Natural killer cell treated with Interleukin-12 subunit alpha and Interleukin-12 subunit beta and Interleukin-15 and Interleukin-18, amount 100 ng/mL, for 72 hours (primary cell): ENCODE measurements around the gene EME1. TPM values are rescaled to one million over a fixed set of nuclear protein-coding genes. Genes with fewer than 3 reads are reported as not detected.

Experiments
- ATAC-seq, 2 donors: fragments of 150-1000 bp; cut with Tn5 transposase in 1 of 2; sonication (Bioruptor Pico), chemical (Tn5 transposase) in 1 of 2; 2 replicates each; pipeline ENCODE4 v1.10.0; 2021
- DNase-seq: peaks from one replicate; pipeline ENCODE4 v3.0.0; 2022; ENCODE audit warnings: low spot score
- H3K27ac Mint-ChIP-seq, 2 donors: 1 replicate in 1 of 2; 2 replicates in 1 of 2; pipeline ENCODE4 v1.8.0; 2022; ENCODE audit warnings: mixed read lengths in 2 of 2, mild to moderate bottlenecking in 1 of 2, moderate library complexity in 1 of 2
- H3K27me3 Mint-ChIP-seq, 2 donors: 1 replicate in 1 of 2; 2 replicates in 1 of 2; pipeline ENCODE4 v1.8.0; 2022; ENCODE audit warnings: mixed read lengths in 2 of 2
- H3K36me3 Mint-ChIP-seq: one replicate; pipeline ENCODE4 v1.8.0; 2022; ENCODE audit warnings: mixed read lengths
- H3K4me1 Mint-ChIP-seq, 2 donors: 1 replicate in 1 of 2; 2 replicates in 1 of 2; pipeline ENCODE4 v1.8.0; 2022; ENCODE audit warnings: low read depth in 2 of 2, mixed read lengths in 2 of 2, mild to moderate bottlenecking in 1 of 2
- H3K4me3 Mint-ChIP-seq: one replicate; pipeline ENCODE4 v1.8.0; 2022; ENCODE audit warnings: mixed read lengths
- H3K9me3 Mint-ChIP-seq: 2 replicates; pipeline ENCODE4 v1.8.0; 2022; ENCODE audit warnings: mixed read lengths
- total RNA-seq, 2 donors: library from RNA; stranded (reverse); gene quantifications; one replicate each; pipeline ENCODE4 v1.2.3, GENCODE V29; 2022

The EME1 gene
- total RNA-seq, 2 donors from 2014 or later, result 15.8 to 40.2 TPM

GRCh38 chr17:50353600-50354195, 19.3 kb upstream of the EME1 start:
- no peak for DNase-seq
- Mint-ChIP-seq H3K4me3 (no peak overlapping the region), H3K27ac (no peak overlapping the region), H3K9me3 (no peaks in the 10 kb centered on the region), H3K36me3 (no peaks in the 10 kb centered on the region), H3K27me3 (no peaks in the 10 kb centered on the region), H3K4me1 (peaks cover 0 to 21% of the 10 kb centered on the region in 2 donors)
- ATAC-seq, result peak in 1 of 2 donors; percentile 3

- no peaks in the 10 kb centered on the region for H3K27me3 Mint-ChIP-seq
- no peak overlapping the region for H3K27ac Mint-ChIP-seq
- ATAC-seq (no peak), DNase-seq (no peak)
- no peaks in the 10 kb centered on the region for H3K36me3 Mint-ChIP-seq
- no peaks in the 10 kb centered on the region for H3K9me3 Mint-ChIP-seq
- no peak overlapping the region for H3K4me3 Mint-ChIP-seq
- H3K4me1 Mint-ChIP-seq, result peaks cover 0 to 22% of the 10 kb centered on the region in 2 donors
Measured at GRCh38 chr17:50354198-50354597, 18.8 kb upstream of the EME1 start.

DNA sequence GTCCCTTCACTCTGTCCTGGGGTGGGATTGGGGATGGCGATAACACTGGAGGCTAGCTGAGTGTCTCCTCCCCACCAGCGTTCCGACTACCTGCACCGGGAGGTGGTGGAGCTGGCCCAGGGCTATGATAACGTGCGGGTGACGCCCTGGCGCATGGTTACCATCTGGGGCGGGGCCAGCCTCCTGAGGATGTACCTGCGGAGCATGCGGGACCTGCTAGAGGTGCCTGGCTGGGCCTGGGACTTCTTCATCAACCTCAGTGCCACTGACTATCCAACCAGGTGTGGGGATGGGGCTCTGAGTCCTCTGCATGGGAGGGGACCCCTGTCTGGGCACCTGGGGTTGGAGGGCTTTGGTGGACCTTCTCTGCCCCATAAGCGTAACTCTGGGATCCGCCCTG, 18.3 kb upstream of the EME1 start:
- Mint-ChIP-seq H3K4me3 (no peak overlapping the region), H3K36me3 (no peaks in the 10 kb centered on the region), H3K27ac (no peak overlapping the region), H3K27me3 (no peaks in the 10 kb centered on the region), H3K4me1 (peaks cover 0 to 24% of the 10 kb centered on the region in 2 donors), H3K9me3 (no peaks in the 10 kb centered on the region)
- DNase-seq (no peak), ATAC-seq (no peak)

DNA sequence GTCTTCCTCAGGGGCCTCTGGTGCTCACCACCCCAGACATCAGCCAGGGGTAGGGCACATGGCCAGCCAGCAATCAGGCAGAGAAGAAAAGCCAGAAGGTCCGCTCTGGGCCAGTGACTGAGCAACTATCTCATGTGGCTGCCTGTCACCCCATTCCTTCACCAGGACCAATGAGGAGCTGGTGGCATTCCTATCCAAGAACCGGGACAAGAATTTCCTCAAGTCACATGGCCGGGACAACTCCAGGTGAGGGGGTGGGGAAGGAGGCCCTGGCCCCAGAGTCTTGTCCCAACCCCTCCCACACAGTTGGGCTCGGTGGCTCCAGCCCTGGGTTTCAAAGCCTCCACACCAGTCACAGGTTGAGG, 17.7 kb upstream of the EME1 start:
- no peak for ATAC-seq
- no peak overlapping the region for H3K4me3 Mint-ChIP-seq
- no peaks in the 10 kb centered on the region for H3K27me3 Mint-ChIP-seq
- H3K9me3 Mint-ChIP-seq, result no peaks in the 10 kb centered on the region
- H3K4me1 Mint-ChIP-seq, result peaks cover 0 to 24% of the 10 kb centered on the region in 2 donors
- H3K36me3 Mint-ChIP-seq, result no peaks in the 10 kb centered on the region
- no peak for DNase-seq
- no peak overlapping the region for H3K27ac Mint-ChIP-seq

GRCh38 chr17:50355701-50356341, 17.2 kb upstream of the EME1 start:
- H3K9me3 Mint-ChIP-seq, result no peaks in the 10 kb centered on the region
- peaks cover 0 to 21% of the 10 kb centered on the region in 2 donors for H3K4me1 Mint-ChIP-seq

DNA sequence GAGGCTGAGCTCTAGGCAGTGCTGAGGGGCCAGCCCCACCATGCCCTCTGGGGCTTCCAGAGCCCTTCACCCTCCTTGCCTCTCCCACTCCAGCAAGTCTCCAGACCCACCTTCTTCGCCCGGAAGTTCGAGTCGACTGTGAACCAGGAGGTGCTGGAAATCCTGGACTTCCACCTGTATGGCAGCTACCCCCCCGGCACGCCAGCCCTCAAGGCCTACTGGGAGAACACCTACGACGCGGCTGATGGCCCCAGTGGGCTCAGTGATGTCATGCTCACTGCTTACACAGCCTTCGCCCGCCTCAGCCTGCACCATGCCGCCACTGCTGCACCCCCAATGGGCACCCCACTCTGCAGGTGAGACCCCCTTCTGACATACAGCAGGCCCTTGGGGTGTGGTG, 16.6 kb upstream of the EME1 start:
- no peak overlapping the region for H3K27ac Mint-ChIP-seq
- H3K4me3 Mint-ChIP-seq, result no peak overlapping the region
- no peaks in the 10 kb centered on the region for H3K36me3 Mint-ChIP-seq
- DNase-seq, result no peak
- no peaks in the 10 kb centered on the region for H3K27me3 Mint-ChIP-seq
- H3K9me3 Mint-ChIP-seq, result no peaks in the 10 kb centered on the region
- no peak for ATAC-seq
- H3K4me1 Mint-ChIP-seq, result peaks cover 0 to 18% of the 10 kb centered on the region in 2 donors

More at GRCh38 chr17:50355701-50356341, 17.2 kb upstream of the EME1 start:
- H3K27me3 Mint-ChIP-seq, result no peaks in the 10 kb centered on the region
- ATAC-seq (no peak), DNase-seq (no peak)
- no peaks in the 10 kb centered on the region for H3K36me3 Mint-ChIP-seq
- H3K27ac Mint-ChIP-seq, result no peak overlapping the region
- no peak overlapping the region for H3K4me3 Mint-ChIP-seq

DNA sequence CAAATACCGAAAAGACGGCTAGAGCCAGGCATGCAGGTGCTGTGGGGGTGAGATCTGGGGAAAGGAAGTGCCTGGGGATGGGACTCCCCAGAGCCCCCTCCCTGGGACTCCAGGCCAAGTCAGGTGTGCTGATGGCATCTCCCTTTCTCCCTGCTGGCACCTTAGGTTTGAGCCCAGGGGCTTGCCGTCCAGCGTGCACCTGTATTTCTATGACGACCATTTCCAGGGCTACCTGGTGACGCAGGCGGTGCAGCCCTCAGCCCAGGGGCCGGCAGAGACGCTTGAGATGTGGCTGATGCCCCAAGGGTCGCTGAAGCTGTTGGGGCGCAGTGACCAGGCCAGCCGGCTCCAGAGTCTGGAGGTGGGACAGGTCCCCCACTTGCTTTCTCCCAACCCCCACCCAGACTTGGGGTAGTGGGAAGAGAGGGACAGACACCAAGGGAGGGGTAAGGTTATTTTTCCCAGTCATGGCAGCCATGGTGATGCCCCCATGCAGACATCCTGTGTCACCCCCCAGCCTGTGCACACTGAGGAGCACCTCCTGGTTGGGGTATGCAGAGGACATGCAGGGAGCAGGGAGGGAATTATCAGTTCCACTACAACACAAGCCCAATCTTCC, 16.0 kb upstream of the EME1 start:
- ATAC-seq (no peak), DNase-seq (no peak)
- no peaks in the 10 kb centered on the region for H3K27me3 Mint-ChIP-seq
- no peaks in the 10 kb centered on the region for H3K9me3 Mint-ChIP-seq
- peaks cover 3 to 14% of the 10 kb centered on the region in 2 donors for H3K4me1 Mint-ChIP-seq
- no peaks in the 10 kb centered on the region for H3K36me3 Mint-ChIP-seq
- no peak overlapping the region for H3K4me3 Mint-ChIP-seq
- no peak overlapping the region for H3K27ac Mint-ChIP-seq

- H3K36me3 Mint-ChIP-seq, result no peaks in the 10 kb centered on the region
- no peaks in the 10 kb centered on the region for H3K9me3 Mint-ChIP-seq
- H3K27me3 Mint-ChIP-seq, result no peaks in the 10 kb centered on the region
Measured at GRCh38 chr17:50358177-50358576, 14.9 kb upstream of the EME1 start.

GRCh38 chr17:50359005-50359699, 13.9 kb upstream of the EME1 start:
- no peak for DNase-seq
- ATAC-seq, result no peak
- H3K27me3 Mint-ChIP-seq, result no peaks in the 10 kb centered on the region
- H3K27ac Mint-ChIP-seq, result peak overlapping the region in 1 of 2 donors; percentile 63
- no peaks in the 10 kb centered on the region for H3K9me3 Mint-ChIP-seq
- H3K4me3 Mint-ChIP-seq, result no peak overlapping the region
- H3K4me1 Mint-ChIP-seq, result peaks cover 6 to 11% of the 10 kb centered on the region in 2 donors
- H3K36me3 Mint-ChIP-seq, result no peaks in the 10 kb centered on the region

More at GRCh38 chr17:50358177-50358576, 14.9 kb upstream of the EME1 start:
- peaks cover 6 to 13% of the 10 kb centered on the region in 2 donors for H3K4me1 Mint-ChIP-seq
- DNase-seq (no peak), ATAC-seq (no peak)
- no peak overlapping the region for H3K4me3 Mint-ChIP-seq
- no peak overlapping the region for H3K27ac Mint-ChIP-seq

DNA sequence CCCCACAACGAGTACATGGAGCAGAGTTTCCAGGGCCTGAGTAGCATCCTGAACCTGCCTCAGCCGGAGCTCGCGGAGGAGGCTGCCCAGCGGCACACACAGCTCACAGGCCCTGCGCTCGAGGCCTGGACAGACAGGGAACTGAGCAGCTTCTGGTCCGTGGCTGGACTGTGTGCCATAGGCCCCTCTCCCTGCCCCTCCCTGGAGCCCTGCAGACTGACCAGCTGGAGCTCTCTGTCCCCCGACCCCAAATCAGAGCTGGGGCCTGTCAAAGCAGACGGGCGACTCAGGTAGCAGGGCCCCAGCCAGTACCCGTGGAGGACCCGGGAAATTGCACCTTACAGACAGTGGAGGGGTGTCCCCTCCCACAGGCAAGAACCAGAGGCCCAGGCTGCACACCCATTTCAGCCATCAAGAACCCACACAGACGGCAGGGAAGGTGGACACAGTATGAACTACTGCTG, 13.0 kb upstream of the EME1 start:
- H3K27me3 Mint-ChIP-seq, result no peaks in the 10 kb centered on the region
- H3K9me3 Mint-ChIP-seq, result no peaks in the 10 kb centered on the region
- no peaks in the 10 kb centered on the region for H3K36me3 Mint-ChIP-seq
- no peak overlapping the region for H3K27ac Mint-ChIP-seq
- DNase-seq (no peak), ATAC-seq (no peak)
- no peak overlapping the region for H3K4me3 Mint-ChIP-seq
- H3K4me1 Mint-ChIP-seq, result peaks cover 6 to 11% of the 10 kb centered on the region in 2 donors

DNA sequence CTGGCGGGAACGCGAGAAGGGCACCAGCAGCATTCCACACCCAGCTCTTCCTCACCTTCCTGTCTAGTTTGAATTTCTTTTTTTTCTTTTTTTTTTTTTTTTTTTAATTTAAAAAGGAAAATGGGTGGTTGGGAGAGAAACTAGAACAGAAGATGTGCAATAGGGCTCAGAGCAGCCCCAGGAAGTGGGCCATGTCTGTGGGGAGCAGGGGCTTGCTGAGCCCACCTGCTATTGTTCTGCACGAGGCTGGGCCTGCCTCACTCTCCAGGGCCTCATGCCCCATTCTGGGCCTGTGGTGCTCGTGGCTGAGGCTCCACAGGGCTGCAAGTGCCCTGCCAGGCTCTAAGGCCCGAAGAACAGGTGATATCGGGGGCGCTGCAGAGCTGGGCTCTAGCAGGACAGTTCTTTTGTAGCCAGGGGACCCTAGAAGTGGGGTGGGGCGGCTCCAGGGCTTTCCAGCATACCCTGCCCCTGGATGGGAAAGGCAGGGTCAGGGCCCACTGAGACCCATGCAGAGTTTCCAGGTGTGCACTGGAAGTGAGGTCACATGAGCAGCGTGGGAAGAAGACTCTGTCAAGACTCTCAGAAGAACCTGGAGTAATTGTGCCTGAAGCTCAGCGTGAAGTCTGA, 12.4 kb upstream of the EME1 start:
- ATAC-seq (no peak), DNase-seq (no peak)
- H3K4me3 Mint-ChIP-seq, result no peak overlapping the region
- no peak overlapping the region for H3K27ac Mint-ChIP-seq
- no peaks in the 10 kb centered on the region for H3K36me3 Mint-ChIP-seq
- H3K4me1 Mint-ChIP-seq, result peaks cover 6 to 15% of the 10 kb centered on the region in 2 donors
- no peaks in the 10 kb centered on the region for H3K27me3 Mint-ChIP-seq
- H3K9me3 Mint-ChIP-seq, result no peaks in the 10 kb centered on the region

DNA sequence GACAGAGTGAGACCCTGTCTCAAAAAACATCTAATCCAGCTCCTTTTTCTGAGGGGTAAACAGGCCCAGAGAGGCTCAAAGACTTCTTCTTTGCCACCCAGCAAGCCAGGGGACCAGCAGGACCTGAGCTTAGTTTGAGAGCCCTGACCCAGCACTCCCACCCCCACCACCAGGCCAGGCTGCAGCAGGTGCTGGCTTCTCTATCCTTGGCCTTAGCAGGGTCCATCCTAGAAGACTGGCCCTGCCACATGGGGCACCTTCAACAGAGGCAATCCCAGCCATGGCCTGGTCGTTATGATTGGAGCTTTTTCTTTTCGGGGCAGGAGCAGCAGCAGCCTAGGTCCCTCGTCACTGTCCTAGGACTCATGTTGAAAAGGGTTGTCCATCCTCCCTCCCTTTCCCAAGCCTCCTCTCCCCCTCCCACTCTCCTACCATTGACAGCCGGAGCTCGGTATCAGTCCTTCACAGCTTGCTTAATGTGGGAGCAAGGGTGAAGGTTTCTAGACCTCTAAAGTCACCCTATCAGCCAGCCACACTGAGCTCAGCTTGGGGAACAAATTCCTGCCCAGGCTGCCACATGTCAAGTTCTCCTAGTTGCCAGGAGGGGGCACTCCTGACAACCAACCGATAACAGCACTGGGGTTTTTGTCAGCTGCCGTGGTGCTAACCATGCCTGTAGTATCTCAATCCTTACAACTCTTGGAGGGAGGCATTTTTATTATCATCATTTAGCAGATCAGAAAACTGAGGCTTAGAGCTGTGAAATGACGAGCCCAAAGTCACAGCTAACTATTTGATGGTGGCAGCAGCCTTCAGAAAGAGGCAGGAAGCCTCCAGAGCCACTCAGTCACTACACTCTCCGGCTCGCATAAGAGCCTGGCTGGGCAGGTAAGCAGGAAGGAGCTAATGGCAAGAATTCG, 11.2 kb upstream of the EME1 start:
- Mint-ChIP-seq H3K9me3 (no peaks in the 10 kb centered on the region), H3K27ac (peak overlapping the region in 1 of 2 donors; percentile 46), H3K4me1 (peaks cover 6 to 17% of the 10 kb centered on the region in 2 donors), H3K36me3 (no peaks in the 10 kb centered on the region), H3K27me3 (no peaks in the 10 kb centered on the region), H3K4me3 (no peak overlapping the region)
- DNase-seq, result no peak
- peak; percentile 80 for ATAC-seq

DNA sequence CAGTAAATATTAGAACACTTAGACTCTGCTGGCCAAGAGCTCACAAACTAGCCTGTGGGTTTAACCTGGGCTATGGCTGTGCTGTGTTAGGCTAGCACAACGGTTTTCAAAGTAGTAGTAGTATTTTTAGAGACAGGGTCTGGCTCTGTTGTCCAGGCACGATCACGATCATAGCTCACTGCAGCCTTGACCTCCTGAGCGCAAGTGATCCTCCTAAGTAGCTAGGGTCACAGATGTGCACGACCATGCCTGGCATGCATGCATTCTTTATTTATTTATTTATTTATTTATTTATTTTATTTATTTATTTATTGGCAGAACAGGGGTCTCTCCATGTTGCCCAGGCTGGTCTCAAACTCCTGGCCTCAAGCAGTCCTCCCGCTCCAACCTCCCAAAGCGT, 10.4 kb upstream of the EME1 start:
- Mint-ChIP-seq H3K36me3 (peaks cover 2% of the 10 kb centered on the region), H3K27ac (no peak overlapping the region), H3K27me3 (no peaks in the 10 kb centered on the region), H3K9me3 (no peaks in the 10 kb centered on the region), H3K4me1 (peaks cover 6 to 18% of the 10 kb centered on the region in 2 donors), H3K4me3 (no peak overlapping the region)
- DNase-seq (no peak), ATAC-seq (no peak)
